ENCODE data around the gene PEX14. TPM values are rescaled to one million over a fixed set of nuclear protein-coding genes. Genes with fewer than 3 reads are reported as not detected.
A peak's percentile ranks its signal among the peaks of the same experiment; 100 is the strongest.

Gene PEX14
- total RNA-seq, 4 donors from 2014 or later, result 10.6 to 19.6 (median 13.9) TPM

DNA sequence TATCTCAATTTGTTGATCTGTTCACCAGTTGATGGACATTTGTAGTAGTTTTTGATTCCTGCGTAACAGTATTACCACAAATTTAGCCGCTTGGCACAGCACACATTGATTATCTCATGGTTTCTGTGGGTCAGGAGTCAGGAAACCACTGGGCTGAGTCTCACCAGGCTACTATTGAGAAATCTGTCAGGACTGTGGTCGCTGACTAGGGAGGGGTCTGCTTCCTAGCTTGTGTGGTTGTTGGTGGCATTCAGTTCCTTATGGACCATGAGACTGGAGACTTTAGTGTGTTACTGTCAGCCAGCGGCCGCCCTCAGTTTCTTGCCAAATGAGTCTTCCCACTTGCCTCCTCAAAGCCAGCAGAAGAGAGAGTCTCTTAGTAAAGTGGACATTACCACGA lies 9.8 kb downstream of the PEX14 start:
- DNase-seq (ENCODE audit: low spot score) (no peak), ATAC-seq (ENCODE audit: low FRiP score) (peak; percentile 37)
- TF ChIP-seq, protein P1, sequence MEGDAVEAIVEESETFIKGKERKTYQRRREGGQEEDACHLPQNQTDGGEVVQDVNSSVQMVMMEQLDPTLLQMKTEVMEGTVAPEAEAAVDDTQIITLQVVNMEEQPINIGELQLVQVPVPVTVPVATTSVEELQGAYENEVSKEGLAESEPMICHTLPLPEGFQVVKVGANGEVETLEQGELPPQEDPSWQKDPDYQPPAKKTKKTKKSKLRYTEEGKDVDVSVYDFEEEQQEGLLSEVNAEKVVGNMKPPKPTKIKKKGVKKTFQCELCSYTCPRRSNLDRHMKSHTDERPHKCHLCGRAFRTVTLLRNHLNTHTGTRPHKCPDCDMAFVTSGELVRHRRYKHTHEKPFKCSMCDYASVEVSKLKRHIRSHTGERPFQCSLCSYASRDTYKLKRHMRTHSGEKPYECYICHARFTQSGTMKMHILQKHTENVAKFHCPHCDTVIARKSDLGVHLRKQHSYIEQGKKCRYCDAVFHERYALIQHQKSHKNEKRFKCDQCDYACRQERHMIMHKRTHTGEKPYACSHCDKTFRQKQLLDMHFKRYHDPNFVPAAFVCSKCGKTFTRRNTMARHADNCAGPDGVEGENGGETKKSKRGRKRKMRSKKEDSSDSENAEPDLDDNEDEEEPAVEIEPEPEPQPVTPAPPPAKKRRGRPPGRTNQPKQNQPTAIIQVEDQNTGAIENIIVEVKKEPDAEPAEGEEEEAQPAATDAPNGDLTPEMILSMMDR (IDR thresholded peaks at IDR 0.05), result no peak

DNA sequence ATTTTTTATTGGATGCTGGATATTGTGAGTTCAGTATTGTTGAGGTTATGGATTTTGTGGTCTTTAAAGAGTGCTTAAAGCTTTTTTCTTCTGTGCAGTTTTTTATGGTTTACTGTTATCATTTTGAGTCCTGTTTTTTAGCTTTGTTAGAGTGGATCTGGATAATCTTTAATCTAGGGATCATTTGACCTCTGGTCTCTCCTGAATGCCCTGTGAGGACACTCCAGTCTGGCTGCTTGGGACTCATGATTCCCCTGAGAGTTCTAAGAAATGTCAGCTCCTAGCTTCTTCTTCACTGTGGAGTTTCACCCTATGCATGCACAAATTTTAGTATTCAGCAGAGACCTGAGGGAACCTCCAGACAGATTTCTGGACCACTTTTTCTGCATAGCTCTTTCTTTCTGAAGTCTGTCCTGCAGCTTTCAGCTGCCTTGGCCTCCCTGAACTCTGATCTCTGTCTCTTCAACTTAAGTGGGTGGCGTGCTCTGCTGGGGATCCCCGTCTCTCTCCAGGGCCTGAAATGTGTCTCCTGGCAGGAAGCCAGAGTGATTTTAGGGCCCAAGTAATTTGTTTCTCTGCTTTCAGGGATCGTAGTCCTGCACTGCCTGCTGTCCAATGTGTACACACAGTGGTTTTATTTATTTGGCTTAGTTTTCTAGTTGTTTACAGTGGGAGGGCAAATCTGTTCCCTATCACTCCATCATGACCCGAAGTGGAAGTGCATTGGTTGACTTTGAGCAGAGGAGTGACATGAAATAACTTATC lies 14.7 kb downstream of the PEX14 start:
- TF ChIP-seq, protein P1 (IDR thresholded peaks at IDR 0.05), result no peak
- DNase-seq (ENCODE audit: low spot score) (no peak), ATAC-seq (ENCODE audit: low FRiP score) (no peak)

DNA sequence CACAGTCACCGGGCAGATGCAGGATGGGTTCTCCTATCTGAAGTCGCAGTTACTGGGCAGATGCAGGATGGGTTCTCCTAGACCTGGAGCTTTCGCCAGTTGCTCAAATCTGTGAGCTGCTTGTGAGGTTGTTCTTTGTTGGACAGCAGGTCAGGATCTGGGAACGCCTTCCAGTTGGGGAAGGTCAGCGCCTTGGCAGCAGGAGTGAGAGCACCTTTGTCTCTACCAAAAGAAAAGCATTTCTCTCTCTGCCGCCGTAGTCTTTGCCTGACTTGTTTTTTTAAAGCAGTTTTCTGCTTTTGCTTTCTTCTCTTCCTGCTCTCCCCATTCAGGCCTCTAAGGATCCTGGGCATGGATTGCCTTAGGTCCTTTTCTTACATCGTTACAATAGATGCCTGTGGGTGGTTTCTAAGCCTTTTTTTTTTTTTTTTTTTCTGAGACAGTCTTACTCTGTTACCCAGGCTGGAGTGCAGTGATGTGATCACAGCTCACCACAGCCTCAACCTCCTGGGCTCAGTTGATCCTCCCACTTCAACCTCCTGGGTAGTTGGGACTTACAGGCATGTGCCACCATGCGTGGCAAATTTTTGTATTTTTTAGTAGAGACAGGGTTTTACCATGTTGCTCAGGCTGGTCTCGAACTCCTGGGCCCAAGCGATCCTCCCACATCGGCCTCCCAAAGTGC lies 15.7 kb downstream of the PEX14 start:
- ATAC-seq (ENCODE audit: low FRiP score), result no peak
- TF ChIP-seq, protein P1 (IDR thresholded peaks at IDR 0.05), result no peak
- no peak for DNase-seq (ENCODE audit: low spot score)

DNA sequence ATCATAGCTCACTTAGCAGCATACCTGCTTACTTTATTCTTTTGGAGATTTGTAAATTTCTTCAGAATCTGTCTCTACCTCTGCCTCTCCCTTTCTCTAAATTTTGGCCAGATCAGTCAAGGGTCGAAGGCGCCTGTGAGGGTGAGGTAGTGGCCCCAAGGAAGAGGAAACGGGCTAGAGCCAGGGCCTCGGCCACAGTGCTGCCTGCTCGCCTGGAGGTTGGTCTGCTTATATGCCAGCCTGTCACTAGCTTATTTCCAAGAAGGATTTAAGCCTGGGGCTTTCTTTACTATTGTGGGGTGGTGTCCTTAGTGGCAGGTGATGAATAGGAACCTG lies 19.6 kb downstream of the PEX14 start:
- no peak for ATAC-seq (ENCODE audit: low FRiP score)
- TF ChIP-seq, protein P1 (IDR thresholded peaks at IDR 0.05), result no peak
- no peak for DNase-seq (ENCODE audit: low spot score)

DNA sequence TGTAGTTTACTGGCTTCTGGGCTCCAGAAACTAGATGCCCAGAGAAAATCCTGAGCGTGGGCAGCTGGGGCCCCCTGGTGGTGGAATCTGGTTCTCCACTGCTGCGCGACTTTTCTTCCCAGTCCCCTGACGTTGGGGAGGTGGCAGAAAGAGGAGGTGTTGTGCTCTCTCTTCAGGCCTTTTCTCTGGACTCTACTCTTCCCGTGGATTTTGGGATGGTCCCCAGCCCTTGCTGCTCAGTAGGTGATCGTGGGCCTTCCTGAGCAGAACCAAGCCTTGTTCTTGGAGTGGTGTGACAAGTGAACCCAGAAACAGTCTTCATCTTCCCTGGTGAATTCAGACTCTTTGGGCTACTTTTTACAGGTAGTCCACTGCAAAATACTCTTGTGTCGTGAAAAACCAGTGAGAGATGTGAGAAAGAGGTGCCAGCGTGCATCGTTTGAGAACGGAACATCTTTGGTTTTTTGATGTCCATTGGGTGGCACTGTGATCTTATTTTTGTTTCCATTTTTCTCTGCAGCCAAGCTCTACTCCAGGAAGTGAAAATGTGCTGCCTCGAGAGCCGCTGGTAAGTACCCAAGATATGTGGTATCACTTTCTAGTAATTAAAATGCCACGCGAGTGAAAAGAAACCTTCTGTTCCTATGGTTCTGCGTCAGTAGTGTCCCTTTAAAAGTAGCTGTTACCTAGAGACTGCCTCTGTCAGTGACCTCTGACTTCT lies 20.2 kb downstream of the PEX14 start:
- ATAC-seq (ENCODE audit: low FRiP score) (peak; percentile 41), DNase-seq (ENCODE audit: low spot score) (peak; percentile 57)
- TF ChIP-seq, protein P1 (IDR thresholded peaks at IDR 0.05), result peak in 2 of 3 donors; percentile 64 to 77

DNA sequence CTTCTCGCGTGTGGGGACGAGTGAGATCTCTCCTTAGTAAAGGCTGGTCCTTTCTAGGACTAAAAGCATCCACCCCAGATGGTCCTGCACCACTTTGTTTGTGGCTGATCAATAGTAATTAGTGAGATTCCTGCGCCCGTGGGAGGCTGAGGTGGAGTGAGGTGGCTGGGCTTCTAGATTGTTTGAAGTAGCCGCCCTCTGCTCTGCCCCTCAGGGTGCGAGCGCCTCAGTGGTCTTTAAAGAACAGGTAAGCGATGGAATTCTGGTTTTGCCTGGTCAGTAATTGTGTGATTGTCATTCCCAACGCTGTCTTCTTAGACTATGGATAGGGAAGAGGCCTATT lies 20.7 kb downstream of the PEX14 start:
- TF ChIP-seq, protein P1 (IDR thresholded peaks at IDR 0.05), result no peak
- DNase-seq (ENCODE audit: low spot score) (no peak), ATAC-seq (ENCODE audit: low FRiP score) (no peak)

Data from omental fat pad (tissue), 4 donors.